Endothelial cell of hepatic sinusoid (primary cell): ENCODE measurements around the gene CPNE4.

ENCODE experiments used
- in situ Hi-C: cut with HindIII; loops from 2 replicates; pipeline ENCODE4 v1.10.0; 2017; ENCODE audit warnings: low sequenced_read_pairs

Gene CPNE4

GRCh38 chr3:131747466-131747865 is 287.3 kb downstream of the CPNE4 start:
- in situ Hi-C loops, result no loop called here

GRCh38 chr3:131744765-131745164 is 290.0 kb downstream of the CPNE4 start:
- in situ Hi-C loops, result no loop called here

- in situ Hi-C loops, result no loop called here
Measured at GRCh38 chr3:131743126-131743525, 291.7 kb downstream of the CPNE4 start.

GRCh38 chr3:131739211-131739610 is 295.6 kb downstream of the CPNE4 start:
- in situ Hi-C loops, result no loop called here

- in situ Hi-C loops, result no loop called here
Measured at GRCh38 chr3:131738095-131738494, 296.7 kb downstream of the CPNE4 start.

- in situ Hi-C loops, result no loop called here
Measured at GRCh38 chr3:131735544-131735943, 299.3 kb downstream of the CPNE4 start.

- in situ Hi-C loops, result no loop called here
Measured at GRCh38 chr3:131735116-131735515, 299.7 kb downstream of the CPNE4 start.

GRCh38 chr3:131733086-131733841 is 301.6 kb downstream of the CPNE4 start:
- in situ Hi-C loops, result no loop called here

GRCh38 chr3:131731709-131732108 is 303.1 kb downstream of the CPNE4 start:
- in situ Hi-C loops, result no loop called here

- in situ Hi-C loops, result no loop called here
Measured at GRCh38 chr3:131730581-131730980, 304.2 kb downstream of the CPNE4 start.

GRCh38 chr3:131729643-131730017 is 305.2 kb downstream of the CPNE4 start:
- in situ Hi-C loops, result no loop called here

- in situ Hi-C loops, result no loop called here
Measured at GRCh38 chr3:131728898-131729642, 305.7 kb downstream of the CPNE4 start.

- in situ Hi-C loops, result no loop called here
Measured at GRCh38 chr3:131725414-131725813, 309.4 kb downstream of the CPNE4 start.

- in situ Hi-C loops, result no loop called here
Measured at GRCh38 chr3:131723343-131723742, 311.5 kb downstream of the CPNE4 start.

- in situ Hi-C loops, result no loop called here
Measured at GRCh38 chr3:131717493-131717892, 317.3 kb downstream of the CPNE4 start.

GRCh38 chr3:131716943-131717342 is 317.9 kb downstream of the CPNE4 start:
- in situ Hi-C loops, result no loop called here

GRCh38 chr3:131716007-131716406 is 318.8 kb downstream of the CPNE4 start:
- in situ Hi-C loops, result no loop called here

- in situ Hi-C loops, result loop anchor here (5.0 kb wide), 1 partner anchor 47 kb away; no protein-coding TSS in a partner anchor
Measured at GRCh38 chr3:131714585-131715220, 320.1 kb downstream of the CPNE4 start.

- in situ Hi-C loops, result loop anchor here (5.0 kb wide), 1 partner anchor 46 kb away; no protein-coding TSS in a partner anchor
Measured at GRCh38 chr3:131713416-131714123, 321.2 kb downstream of the CPNE4 start.

GRCh38 chr3:131712662-131713061 is 322.2 kb downstream of the CPNE4 start:
- in situ Hi-C loops, result loop anchor here (5.0 kb wide), 1 partner anchor 45 kb away; no protein-coding TSS in a partner anchor
